Panc1 (cell line): ENCODE measurements around the gene CDH8. TPM values are rescaled to one million over a fixed set of nuclear protein-coding genes. Genes with fewer than 3 reads are reported as not detected.

Source experiments
- ATAC-seq: fragments of 200-7000 bp; cut with Tn5 transposase; 2 replicates; pipeline ENCODE4 v1.9.1; 2020; ENCODE audit warnings: mild to moderate bottlenecking, moderate library complexity
- BruUV-seq: library from RNA; stranded (reverse); fragments of 400-500 nt; replicated peaks from 2 replicates; lab custom pipeline; 2021; lab: Mats Ljungman, UMichigan
- CTCF ChIA-PET: fragments of 300-600 bp; sonication (Branson Sonifier 250); formaldehyde crosslinking; loops from one replicate; lab custom pipeline; 2022; ENCODE audit warnings: antibody characterized with exemption; lab: Charles Lee
- POLR2A ChIA-PET: fragments of 300-600 bp; sonication (Branson Sonifier 250); formaldehyde crosslinking; loops from one replicate; lab custom pipeline; 2022; ENCODE audit warnings: antibody characterized with exemption; lab: Charles Lee
- DNase-seq: peaks from one replicate; pipeline ENCODE4 v3.0.0-alpha.2; 2010; ENCODE audit warnings: low read depth, low spot score
- H3K27ac ChIP-seq: 2 replicates; pipeline ENCODE4 v1.5.1; 2011; ENCODE audit warnings: mild to moderate bottlenecking, low read length, inconsistent platforms
- H3K27me3 ChIP-seq: fragments of 200-500 bp; sonication (Bioruptor generic); 2 replicates; pipeline ENCODE4 v1.6.0; 2014; ENCODE audit warnings: low read length, inconsistent platforms; ENCODE audit not compliant: control insufficient read depth, insufficient read depth
- H3K36me3 ChIP-seq: fragments of 200-500 bp; sonication (Bioruptor generic); 2 replicates; pipeline ENCODE4 v1.5.1; 2014; ENCODE audit warnings: inconsistent platforms, mild to moderate bottlenecking, low read length, moderate library complexity; ENCODE audit not compliant: control insufficient read depth, insufficient read depth
- H3K4me1 ChIP-seq: 2 replicates; pipeline ENCODE4 v1.5.1; 2011; ENCODE audit warnings: inconsistent platforms, mild to moderate bottlenecking, low read length, moderate library complexity; ENCODE audit not compliant: control insufficient read depth, insufficient read depth
- H3K4me3 ChIP-seq, 2 experiments: 2 replicates each; pipeline ENCODE4 v1.5.1; 2011 to 2012; ENCODE audit warnings: low read depth in 2 of 2, low read length in 2 of 2, mild to moderate bottlenecking in 2 of 2, inconsistent platforms in 1 of 2, moderate library complexity in 1 of 2
- H3K9me3 ChIP-seq: fragments of 200-500 bp; sonication (Bioruptor generic); 2 replicates; pipeline ENCODE4 v1.5.1; 2014; ENCODE audit warnings: low read depth, mild to moderate bottlenecking, inconsistent platforms, low read length, moderate library complexity; ENCODE audit not compliant: control insufficient read depth, insufficient read depth
- CTCF ChIP-seq: fragments of 450-650 bp; IDR thresholded peaks from 2 replicates; pipeline ENCODE4 v1.5.1; 2017; ENCODE audit warnings: mild to moderate bottlenecking
- POLR2AphosphoS5 ChIP-seq: IDR thresholded peaks from 2 replicates; pipeline ENCODE4 v1.6.1; 2012; ENCODE audit warnings: mild to moderate bottlenecking, low read depth, low read length, moderate library complexity
- REST ChIP-seq, 2 experiments: IDR thresholded peaks; 2 replicates each; pipeline ENCODE4 v1.6.1; 2011 to 2012; ENCODE audit warnings: low read depth in 2 of 2, control low read depth in 1 of 2, low read length in 1 of 2, mild to moderate bottlenecking in 1 of 2, moderate library complexity in 1 of 2; ENCODE audit not compliant: insufficient read depth in 1 of 2
- SIN3A ChIP-seq: IDR thresholded peaks from 2 replicates; pipeline ENCODE4 v1.6.1; 2012; ENCODE audit warnings: low read depth, mild to moderate bottlenecking, low read length, moderate library complexity, borderline replicate concordance; ENCODE audit not compliant: insufficient read depth
- TCF7L2 ChIP-seq: IDR thresholded peaks from 2 replicates; pipeline ENCODE4 v1.6.1; 2011; ENCODE audit warnings: mild to moderate bottlenecking, low read depth, low read length, inconsistent platforms
- in situ Hi-C: cut with HindIII; loops from 2 replicates; pipeline ENCODE4 v1.10.0; 2016; ENCODE audit warnings: low sequenced_read_pairs, low pct_unique_long_range_greater_than_20kb
- intact Hi-C: fragments of 100-400 bp; cut with micrococcal nuclease; formaldehyde crosslinking; loops from one replicate; pipeline ENCODE4 v1.10.0; 2022; ENCODE audit not compliant: unreplicated experiment
- total RNA-seq: library from RNA; stranded (reverse); gene quantifications from one replicate; pipeline ENCODE4 v1.2.1, GENCODE V29; 2021; ENCODE audit not compliant: unreplicated experiment

Gene CDH8
- total RNA-seq, 1 experiment from 2014 or later: 0.21 TPM

GRCh38 chr16:61891460-61891859 lies 144.8 kb downstream of the CDH8 start:
- no peak for TF ChIP-seq POLR2AphosphoS5
- no peak for TF ChIP-seq CTCF
- no peak overlapping the region for H3K27ac ChIP-seq
- DNase-seq (no peak), ATAC-seq (no peak)
- intact Hi-C loops (no loop called here), in situ Hi-C loops (no loop called here)
- H3K4me3 ChIP-seq: no peak overlapping the region
- ChIA-PET POLR2A (no interaction called here), CTCF (no interaction called here)
- no TSS peak for BruUV-seq
- H3K4me1 ChIP-seq: no peaks in the 10 kb centered on the region
- no peaks in the 10 kb centered on the region for H3K27me3 ChIP-seq
- H3K36me3 ChIP-seq: no peaks in the 10 kb centered on the region
- H3K9me3 ChIP-seq: no peaks in the 10 kb centered on the region

- H3K4me3 ChIP-seq: no peak overlapping the region
- intact Hi-C loops (no loop called here), in situ Hi-C loops (no loop called here)
- no peak for ATAC-seq
- no peaks in the 10 kb centered on the region for H3K27me3 ChIP-seq
- no peaks in the 10 kb centered on the region for H3K36me3 ChIP-seq
- TF ChIP-seq CTCF: no peak
- no peak for TF ChIP-seq SIN3A
- no peak for TF ChIP-seq REST (IDR thresholded peaks at IDR 0.05; ENCODE audit: insufficient read depth in 1 of 2, low read depth in 2 of 2, low read length in 1 of 2)
- no peak for TF ChIP-seq POLR2AphosphoS5
- no peak for TF ChIP-seq TCF7L2
- CTCF ChIA-PET: no interaction called here
- H3K4me1 ChIP-seq: no peaks in the 10 kb centered on the region
- POLR2A ChIA-PET: no interaction called here
- H3K9me3 ChIP-seq: no peaks in the 10 kb centered on the region
- BruUV-seq: no TSS peak
- no peak overlapping the region for H3K27ac ChIP-seq
- no peak for DNase-seq
Measured at GRCh38 chr16:61890386-61890785, 145.9 kb downstream of the CDH8 start.

GRCh38 chr16:61887903-61888302 lies 148.3 kb downstream of the CDH8 start:
- in situ Hi-C loops: no loop called here

More at GRCh38 chr16:61887903-61888302, 148.3 kb downstream of the CDH8 start:
- POLR2A ChIA-PET: no interaction called here
- ATAC-seq (no peak), DNase-seq (no peak)
- Histone ChIP-seq H3K9me3 (no peaks in the 10 kb centered on the region), H3K27ac (no peak overlapping the region), H3K4me1 (no peaks in the 10 kb centered on the region), H3K27me3 (no peaks in the 10 kb centered on the region), H3K4me3 (no peak overlapping the region), H3K36me3 (no peaks in the 10 kb centered on the region)
- CTCF ChIA-PET: no interaction called here
- no TSS peak for BruUV-seq
- intact Hi-C loops: no loop called here
- TF ChIP-seq TCF7L2: no peak
- no peak for TF ChIP-seq POLR2AphosphoS5
